ENCODE results near the gene DSCAML1.

GRCh38 chr11:117471776-117472175 lies 325.2 kb downstream of the DSCAML1 start:
- TF ChIP-seq, protein P1, sequence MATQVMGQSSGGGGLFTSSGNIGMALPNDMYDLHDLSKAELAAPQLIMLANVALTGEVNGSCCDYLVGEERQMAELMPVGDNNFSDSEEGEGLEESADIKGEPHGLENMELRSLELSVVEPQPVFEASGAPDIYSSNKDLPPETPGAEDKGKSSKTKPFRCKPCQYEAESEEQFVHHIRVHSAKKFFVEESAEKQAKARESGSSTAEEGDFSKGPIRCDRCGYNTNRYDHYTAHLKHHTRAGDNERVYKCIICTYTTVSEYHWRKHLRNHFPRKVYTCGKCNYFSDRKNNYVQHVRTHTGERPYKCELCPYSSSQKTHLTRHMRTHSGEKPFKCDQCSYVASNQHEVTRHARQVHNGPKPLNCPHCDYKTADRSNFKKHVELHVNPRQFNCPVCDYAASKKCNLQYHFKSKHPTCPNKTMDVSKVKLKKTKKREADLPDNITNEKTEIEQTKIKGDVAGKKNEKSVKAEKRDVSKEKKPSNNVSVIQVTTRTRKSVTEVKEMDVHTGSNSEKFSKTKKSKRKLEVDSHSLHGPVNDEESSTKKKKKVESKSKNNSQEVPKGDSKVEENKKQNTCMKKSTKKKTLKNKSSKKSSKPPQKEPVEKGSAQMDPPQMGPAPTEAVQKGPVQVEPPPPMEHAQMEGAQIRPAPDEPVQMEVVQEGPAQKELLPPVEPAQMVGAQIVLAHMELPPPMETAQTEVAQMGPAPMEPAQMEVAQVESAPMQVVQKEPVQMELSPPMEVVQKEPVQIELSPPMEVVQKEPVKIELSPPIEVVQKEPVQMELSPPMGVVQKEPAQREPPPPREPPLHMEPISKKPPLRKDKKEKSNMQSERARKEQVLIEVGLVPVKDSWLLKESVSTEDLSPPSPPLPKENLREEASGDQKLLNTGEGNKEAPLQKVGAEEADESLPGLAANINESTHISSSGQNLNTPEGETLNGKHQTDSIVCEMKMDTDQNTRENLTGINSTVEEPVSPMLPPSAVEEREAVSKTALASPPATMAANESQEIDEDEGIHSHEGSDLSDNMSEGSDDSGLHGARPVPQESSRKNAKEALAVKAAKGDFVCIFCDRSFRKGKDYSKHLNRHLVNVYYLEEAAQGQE (IDR thresholded peaks at IDR 0.05; ENCODE audit: insufficient read depth in 1 of 2, low read depth in 2 of 2, low read length in 2 of 2) = no peak
- no peak for TF ChIP-seq POLR2AphosphoS5 (IDR thresholded peaks at IDR 0.05; ENCODE audit: low read depth, low read length)
